WTC11 (cell line): Measurements from ENCODE around the gene NKX6-1. TPM values are rescaled to one million over a fixed set of nuclear protein-coding genes. Genes with fewer than 3 reads are reported as not detected.

Source experiments
- ATAC-seq: fragments of 200-7000 bp; cut with Tn5 transposase; 2 replicates; pipeline ENCODE4 v1.10.0; 2021; ENCODE audit warnings: mild to moderate bottlenecking, moderate library complexity
- CTCF ChIA-PET: fragments of 300-600 bp; sonication (Branson Sonifier 250); formaldehyde crosslinking; loops from one replicate; lab custom pipeline; 2021; ENCODE audit warnings: antibody characterized with exemption; lab: Charles Lee
- POLR2A ChIA-PET: fragments of 350-600 bp; sonication (Branson Sonifier 250); formaldehyde crosslinking; loops from one replicate; lab custom pipeline; 2021; ENCODE audit warnings: antibody characterized with exemption; lab: Charles Lee
- DNase-seq: peaks from one replicate; pipeline ENCODE4 v3.0.0; 2021; ENCODE audit warnings: low spot score
- H3K27ac Mint-ChIP-seq: 2 replicates; pipeline ENCODE4 v1.8.0; 2021; ENCODE audit warnings: mixed read lengths
- H3K27me3 Mint-ChIP-seq: 2 replicates; pipeline ENCODE4 v1.8.0; 2021; ENCODE audit warnings: low read depth, mild to moderate bottlenecking, moderate library complexity, mixed read lengths
- H3K36me3 Mint-ChIP-seq: 2 replicates; pipeline ENCODE4 v1.8.0; 2021; ENCODE audit warnings: mixed read lengths
- H3K4me1 Mint-ChIP-seq: 2 replicates; pipeline ENCODE4 v1.8.0; 2022; ENCODE audit warnings: mixed read lengths
- H3K4me3 Mint-ChIP-seq: 2 replicates; pipeline ENCODE4 v1.8.0; 2021; ENCODE audit warnings: mild to moderate bottlenecking, moderate library complexity, mixed read lengths
- H3K9me3 Mint-ChIP-seq: 2 replicates; pipeline ENCODE4 v1.8.0; 2021; ENCODE audit warnings: mixed read lengths
- ATF1 ChIP-seq: sonication (generic); formaldehyde crosslinking; IDR thresholded peaks from 2 replicates; pipeline ENCODE4 v1.8.1; 2023; ENCODE audit warnings: mild to moderate bottlenecking, moderate library complexity, missing genetic modification reagents
- CREB1 ChIP-seq: sonication (generic); formaldehyde crosslinking; IDR thresholded peaks from 2 replicates; pipeline ENCODE4 v1.8.0; 2023; ENCODE audit warnings: mild to moderate bottlenecking, missing genetic modification reagents
- CREM ChIP-seq: sonication (generic); formaldehyde crosslinking; IDR thresholded peaks from 2 replicates; pipeline ENCODE4 v1.8.1; 2022; ENCODE audit warnings: mild to moderate bottlenecking, missing genetic modification reagents, moderate library complexity
- E2F1 ChIP-seq: sonication (generic); formaldehyde crosslinking; IDR thresholded peaks from 2 replicates; pipeline ENCODE4 v1.8.0; 2022; ENCODE audit warnings: mild to moderate bottlenecking, missing genetic modification reagents
- FOXJ3 ChIP-seq: sonication (generic); formaldehyde crosslinking; IDR thresholded peaks from 2 replicates; pipeline ENCODE4 v1.9.0; 2021; ENCODE audit warnings: missing genetic modification reagents, mild to moderate bottlenecking, borderline replicate concordance
- GABPB1 ChIP-seq: sonication (generic); formaldehyde crosslinking; IDR thresholded peaks from 2 replicates; pipeline ENCODE4 v1.8.1; 2023; ENCODE audit warnings: mild to moderate bottlenecking, missing genetic modification reagents
- HMGA2 ChIP-seq: fragments of 250-450 bp; sonication (Bioruptor Pico); IDR thresholded peaks from 2 replicates; pipeline ENCODE4 v1.4.0; 2021; ENCODE audit warnings: mild to moderate bottlenecking, moderate library complexity
- IRF2 ChIP-seq: sonication (generic); formaldehyde crosslinking; IDR thresholded peaks from 2 replicates; pipeline ENCODE4 v1.8.0; 2022; ENCODE audit warnings: low read depth, missing genetic modification reagents, borderline replicate concordance
- MXD4 ChIP-seq: fragments of 250-450 bp; sonication (Bioruptor Pico); IDR thresholded peaks from 2 replicates; pipeline ENCODE4 v1.8.0; 2021; ENCODE audit warnings: mild to moderate bottlenecking, moderate library complexity, borderline replicate concordance
- MYBL2 ChIP-seq: sonication (generic); formaldehyde crosslinking; IDR thresholded peaks from 2 replicates; pipeline ENCODE4 v1.8.1; 2023; ENCODE audit warnings: mild to moderate bottlenecking, moderate library complexity, missing genetic modification reagents
- PRDM15 ChIP-seq: sonication (generic); formaldehyde crosslinking; IDR thresholded peaks from 2 replicates; pipeline ENCODE4 v1.8.0; 2022; ENCODE audit warnings: missing genetic modification reagents
- PREB ChIP-seq: sonication (generic); formaldehyde crosslinking; IDR thresholded peaks from 2 replicates; pipeline ENCODE4 v1.8.1; 2022; ENCODE audit warnings: mild to moderate bottlenecking, missing genetic modification reagents, moderate library complexity, borderline replicate concordance
- RELA ChIP-seq: sonication (generic); formaldehyde crosslinking; IDR thresholded peaks from 2 replicates; pipeline ENCODE4 v1.8.1; 2022; ENCODE audit warnings: missing genetic modification reagents, mild to moderate bottlenecking, borderline replicate concordance
- TEAD4 ChIP-seq: sonication (generic); formaldehyde crosslinking; IDR thresholded peaks from 2 replicates; pipeline ENCODE4 v1.8.0; 2022; ENCODE audit warnings: mild to moderate bottlenecking, missing genetic modification reagents
- ZNF232 ChIP-seq: sonication (generic); formaldehyde crosslinking; IDR thresholded peaks from 2 replicates; pipeline ENCODE4 v1.8.0; 2022; ENCODE audit warnings: mild to moderate bottlenecking, missing genetic modification reagents
- ZNF416 ChIP-seq: fragments of 250-450 bp; sonication (Bioruptor Pico); IDR thresholded peaks from 2 replicates; pipeline ENCODE4 v1.9.0; 2021; ENCODE audit warnings: mild to moderate bottlenecking, inconsistent platforms
- ZNF423 ChIP-seq: fragments of 250-450 bp; sonication (Bioruptor Pico); IDR thresholded peaks from 2 replicates; pipeline ENCODE4 v2.1.2; 2022; ENCODE audit warnings: mild to moderate bottlenecking, moderate library complexity
- ZNF425 ChIP-seq: fragments of 250-450 bp; sonication (Bioruptor Pico); conservative IDR thresholded peaks from 2 replicates; pipeline ENCODE4 v1.9.0; 2021; ENCODE audit warnings: mild to moderate bottlenecking
- total RNA-seq: library from RNA; stranded (reverse); gene quantifications from 3 replicates; pipeline ENCODE4 v1.2.3, GENCODE V29; 2021
- TF ChIP-seq, protein P1 (sequence below): fragments of 250-450 bp; sonication (Bioruptor Pico); IDR thresholded peaks from 2 replicates; pipeline ENCODE4 v1.9.0; 2021; ENCODE audit warnings: mild to moderate bottlenecking
- TF ChIP-seq, protein P2 (sequence below): fragments of 250-450 bp; sonication (Bioruptor Pico); IDR thresholded peaks from 2 replicates; pipeline ENCODE4 v1.8.0; 2021; ENCODE audit warnings: mild to moderate bottlenecking

Gene NKX6-1
- total RNA-seq, 1 experiment from 2014 or later, result 0.09 TPM

DNA sequence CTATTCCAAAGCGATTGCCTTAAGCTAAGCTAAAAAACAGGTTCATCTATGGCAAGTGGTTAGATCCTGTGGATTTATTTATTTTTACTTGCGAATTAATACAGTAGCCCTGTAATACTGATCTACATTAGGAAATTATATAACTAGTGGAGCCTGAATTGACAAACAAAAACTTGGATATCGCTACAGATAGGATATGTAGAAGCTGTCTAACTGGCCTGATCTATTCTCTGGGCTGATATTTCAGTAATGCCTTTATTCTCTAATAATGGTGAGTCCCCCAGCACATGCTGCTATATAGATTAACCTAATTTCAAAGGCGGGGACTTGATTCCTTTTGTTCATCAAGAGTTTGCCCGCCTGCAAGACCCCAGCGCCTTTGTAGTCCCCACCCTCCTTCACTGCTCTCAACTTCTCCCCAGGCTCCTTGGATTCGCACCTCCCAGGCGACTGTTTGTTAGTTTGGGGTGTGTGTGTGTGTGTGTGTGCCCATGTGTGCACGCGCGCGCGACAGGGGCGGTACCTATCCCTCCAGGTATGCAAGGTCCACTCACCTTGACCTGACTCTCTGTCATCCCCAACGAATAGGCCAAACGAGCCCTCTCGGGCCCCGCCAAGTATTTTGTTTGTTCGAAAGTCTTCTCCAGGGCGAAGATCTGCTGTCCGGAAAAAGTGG, 3.8 kb downstream of the NKX6-1 start:
- H3K4me1 Mint-ChIP-seq, result peaks cover 64% of the 10 kb centered on the region
- peak overlapping the region; percentile 70 for H3K4me3 Mint-ChIP-seq
- no peaks in the 10 kb centered on the region for H3K9me3 Mint-ChIP-seq
- peaks cover 99% of the 10 kb centered on the region for H3K27me3 Mint-ChIP-seq
- H3K36me3 Mint-ChIP-seq, result no peaks in the 10 kb centered on the region
- ATAC-seq (no peak), DNase-seq (peak; percentile 39)
- POLR2A ChIA-PET, result no interaction called here
- CTCF ChIA-PET, result interaction anchor here (0.7 to 9.8 kb wide), 2 partner anchors 14 to 127 kb away, joined by 3 to 242 read pairs; no protein-coding TSS in a partner anchor
- no peak overlapping the region for H3K27ac Mint-ChIP-seq
- TF ChIP-seq MYBL2 (CRISPR knock-in tag) (no peak), GABPB1 (CRISPR knock-in tag) (no peak), HMGA2 (no peak), ATF1 (CRISPR knock-in tag) (no peak), PRDM15 (CRISPR knock-in tag) (no peak), RELA (CRISPR knock-in tag) (no peak), CREM (CRISPR knock-in tag) (no peak), ZNF232 (CRISPR knock-in tag) (no peak)

DNA sequence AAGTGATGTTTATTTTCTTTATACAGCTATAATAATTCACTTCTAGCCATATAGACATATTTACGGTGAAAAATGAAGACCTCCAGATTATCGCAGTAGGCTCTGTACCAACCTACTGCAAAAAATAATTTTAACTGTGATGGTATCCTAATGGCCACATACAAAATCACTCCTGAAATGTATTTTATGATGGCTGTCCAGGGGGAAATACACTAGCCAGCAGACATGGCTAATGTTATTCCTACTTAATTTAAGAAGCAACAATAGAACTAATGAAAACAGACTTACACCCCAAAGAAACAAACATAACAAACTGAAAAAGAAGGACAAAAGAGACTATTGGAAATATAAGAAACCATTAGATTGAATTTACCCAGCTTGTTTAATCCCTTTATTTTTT, 4.6 kb downstream of the NKX6-1 start:
- H3K9me3 Mint-ChIP-seq, result no peaks in the 10 kb centered on the region
- POLR2A ChIA-PET, result no interaction called here
- no peaks in the 10 kb centered on the region for H3K36me3 Mint-ChIP-seq
- CTCF ChIA-PET, result interaction anchor here (9.8 kb wide), 1 partner anchor 13 kb away, joined by 242 read pairs; no protein-coding TSS in a partner anchor
- DNase-seq, result no peak
- ATAC-seq, result no peak
- H3K4me1 Mint-ChIP-seq, result peaks cover 57% of the 10 kb centered on the region
- H3K27ac Mint-ChIP-seq, result no peak overlapping the region
- H3K4me3 Mint-ChIP-seq, result no peak overlapping the region
- TF ChIP-seq FOXJ3, result no peak
- TF ChIP-seq ZNF423, result no peak
- no peak for TF ChIP-seq IRF2 (CRISPR knock-in tag)
- no peak for TF ChIP-seq ZNF425 (CRISPR knock-in tag)
- TF ChIP-seq MXD4, result no peak
- TF ChIP-seq, protein P1, sequence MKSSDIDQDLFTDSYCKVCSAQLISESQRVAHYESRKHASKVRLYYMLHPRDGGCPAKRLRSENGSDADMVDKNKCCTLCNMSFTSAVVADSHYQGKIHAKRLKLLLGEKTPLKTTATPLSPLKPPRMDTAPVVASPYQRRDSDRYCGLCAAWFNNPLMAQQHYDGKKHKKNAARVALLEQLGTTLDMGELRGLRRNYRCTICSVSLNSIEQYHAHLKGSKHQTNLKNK, result no peak
- no peak for TF ChIP-seq TEAD4
- no peak for TF ChIP-seq ZNF416
- TF ChIP-seq PRDM15 (CRISPR knock-in tag), result no peak
- no peak for TF ChIP-seq ATF1 (CRISPR knock-in tag)
- no peak for TF ChIP-seq CREB1 (CRISPR knock-in tag)
- no peak for TF ChIP-seq E2F1
- TF ChIP-seq, protein P2, sequence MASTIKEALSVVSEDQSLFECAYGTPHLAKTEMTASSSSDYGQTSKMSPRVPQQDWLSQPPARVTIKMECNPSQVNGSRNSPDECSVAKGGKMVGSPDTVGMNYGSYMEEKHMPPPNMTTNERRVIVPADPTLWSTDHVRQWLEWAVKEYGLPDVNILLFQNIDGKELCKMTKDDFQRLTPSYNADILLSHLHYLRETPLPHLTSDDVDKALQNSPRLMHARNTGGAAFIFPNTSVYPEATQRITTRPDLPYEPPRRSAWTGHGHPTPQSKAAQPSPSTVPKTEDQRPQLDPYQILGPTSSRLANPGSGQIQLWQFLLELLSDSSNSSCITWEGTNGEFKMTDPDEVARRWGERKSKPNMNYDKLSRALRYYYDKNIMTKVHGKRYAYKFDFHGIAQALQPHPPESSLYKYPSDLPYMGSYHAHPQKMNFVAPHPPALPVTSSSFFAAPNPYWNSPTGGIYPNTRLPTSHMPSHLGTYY (CRISPR knock-in tag), result no peak
- TF ChIP-seq PREB (CRISPR knock-in tag), result no peak
- TF ChIP-seq, all 79 proteins: peak for 0
- peaks cover 99% of the 10 kb centered on the region for H3K27me3 Mint-ChIP-seq
